Measurements from ENCODE around the gene SCN10A. TPM values are rescaled to one million over a fixed set of nuclear protein-coding genes. Genes with fewer than 3 reads are reported as not detected.

The SCN10A gene
- not detected for total RNA-seq

DNA sequence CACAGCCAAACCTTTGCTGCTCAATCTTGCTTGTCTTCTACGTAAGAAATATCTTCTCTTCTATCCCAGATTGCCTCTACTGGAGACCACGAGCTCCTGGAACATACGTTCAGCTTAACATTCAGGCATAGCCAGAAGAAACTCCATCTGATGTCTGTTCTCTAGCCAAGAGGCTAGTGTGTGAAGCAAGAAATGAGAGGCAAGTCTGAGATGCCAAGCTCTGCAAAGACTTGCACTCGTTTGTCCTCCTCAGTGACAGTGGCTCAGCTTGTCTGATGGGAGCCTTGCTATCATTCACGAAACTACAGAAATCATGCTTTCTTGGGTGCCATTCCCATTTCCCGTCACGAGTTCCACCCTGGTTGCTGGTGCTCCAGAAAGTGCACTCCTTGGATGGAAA is at the start of gene SCN10A:
TSS of gene SCN10A (minus strand) at position 192 of the 400 bp plus-strand sequence. CDS start 22,207 bp downstream, outside the sequence.
- DNase-seq, result no peak

DNA sequence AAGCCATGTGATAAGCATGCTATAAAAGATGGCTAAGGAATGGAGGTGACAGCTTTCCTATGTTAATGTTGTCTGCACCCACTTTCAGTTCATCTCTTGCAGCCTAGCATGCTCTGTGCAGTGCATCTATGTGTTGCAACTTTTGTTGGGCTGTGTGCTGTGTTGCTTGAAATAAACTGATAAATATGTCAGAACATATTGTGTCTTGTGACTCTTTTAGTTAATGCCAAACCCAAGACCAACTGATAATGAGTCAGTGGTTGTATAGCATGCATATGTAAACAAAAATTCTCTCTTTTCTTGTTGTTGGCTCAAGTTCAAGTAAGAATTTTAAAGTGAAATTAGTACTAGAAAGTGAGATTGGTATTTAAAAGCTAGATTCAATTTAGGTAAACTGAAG is 37.0 kb upstream of the SCN10A start:
- DNase-seq, result no peak

DNA sequence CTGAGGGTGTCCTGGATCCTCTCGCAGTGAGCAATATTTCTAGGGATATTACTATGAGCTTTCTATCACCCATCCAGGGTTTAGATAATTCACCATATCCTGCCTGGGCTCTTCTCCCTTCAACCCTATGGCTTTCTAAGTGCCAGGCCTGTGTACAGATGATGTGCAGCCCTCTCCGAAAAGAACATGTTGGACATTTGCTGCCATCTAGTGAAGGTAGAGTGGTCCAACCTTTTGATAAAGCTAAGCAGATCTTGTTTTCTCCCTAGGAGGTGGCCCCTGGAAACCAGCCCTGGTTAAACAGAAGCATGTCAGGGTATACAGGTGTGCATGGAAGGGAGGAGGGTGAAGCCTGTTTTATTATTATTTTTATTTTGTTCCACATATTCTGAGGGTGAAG is 27.9 kb upstream of the SCN10A start:
- DNase-seq, result no peak

DNA sequence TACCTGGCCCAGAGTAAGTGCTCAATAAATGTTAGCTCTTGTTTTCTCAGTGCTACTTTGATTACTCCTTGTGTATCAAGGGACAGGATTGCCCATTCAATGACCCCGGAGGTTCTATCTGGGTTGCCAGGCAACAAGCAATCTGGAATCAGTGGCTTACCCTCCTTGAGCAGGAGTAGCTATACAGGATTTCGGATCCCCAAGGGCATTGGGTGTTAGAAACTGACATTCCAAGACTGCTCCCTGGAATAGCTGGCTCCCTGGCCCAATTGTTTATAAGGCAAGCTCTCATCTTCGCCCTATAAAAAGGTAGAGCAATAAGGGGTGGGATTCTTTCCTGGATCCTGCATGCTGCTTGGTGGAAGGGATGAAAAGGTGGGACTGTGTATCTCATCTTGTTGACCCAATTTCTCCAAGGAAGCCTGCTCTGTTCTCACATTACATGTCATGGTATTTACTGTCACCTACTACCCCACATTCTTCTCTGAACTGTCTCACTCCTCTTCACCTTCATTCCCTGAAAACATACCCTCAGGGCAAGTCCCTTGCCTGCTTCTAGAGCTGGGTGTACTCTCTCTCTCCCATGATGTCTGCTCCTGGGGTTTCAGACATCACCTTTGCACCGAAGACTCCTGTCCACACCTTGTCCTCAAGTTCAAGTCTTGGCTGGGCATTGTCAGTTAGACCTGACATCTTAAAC is 26.4 kb upstream of the SCN10A start:
- no peak for DNase-seq

- no peak for DNase-seq
Measured at GRCh38 chr3:38840987-38841386, 25.0 kb upstream of the SCN10A start.

- no peak for DNase-seq
Measured at GRCh38 chr3:38837358-38837757, 21.3 kb upstream of the SCN10A start.

DNA sequence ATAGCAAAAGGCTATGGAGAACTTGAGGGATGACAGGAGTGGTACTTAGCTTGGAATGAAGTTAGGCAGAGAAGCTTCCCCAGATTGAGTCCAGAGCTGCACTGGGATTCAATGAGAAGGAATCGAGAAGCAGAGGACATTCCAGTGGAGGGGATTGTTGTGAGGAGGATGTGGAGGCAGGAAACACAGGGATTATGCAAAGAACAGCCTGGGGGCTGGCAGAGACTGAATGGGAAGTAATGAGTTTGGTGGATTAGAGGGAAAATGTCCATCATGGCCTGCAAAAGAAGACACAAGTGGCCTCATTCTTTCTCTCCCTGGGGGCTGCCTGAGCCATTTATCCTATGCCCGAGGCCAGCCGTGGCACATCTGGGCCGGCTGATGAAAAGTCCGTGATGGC is 20.5 kb upstream of the SCN10A start:
- no peak for DNase-seq

DNA sequence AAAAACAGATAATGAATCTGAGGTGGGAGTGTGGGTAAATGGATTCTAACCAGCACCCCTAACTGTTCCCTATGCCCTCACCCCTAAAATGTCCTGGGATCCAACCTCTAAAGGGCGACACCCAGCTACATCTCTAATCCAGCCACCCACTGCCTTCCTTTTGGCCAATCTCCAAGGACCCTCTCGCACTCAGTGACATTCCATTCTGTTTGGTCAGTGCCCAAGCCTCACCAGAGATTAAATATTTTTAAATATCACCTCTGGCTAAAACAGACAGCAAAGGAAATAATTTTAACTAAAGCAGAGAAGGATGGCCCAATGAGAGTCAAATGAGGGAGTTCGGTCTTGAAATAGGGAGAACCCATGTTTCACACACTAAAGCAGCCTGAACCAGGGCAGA is 19.9 kb upstream of the SCN10A start:
- DNase-seq, result no peak

DNA sequence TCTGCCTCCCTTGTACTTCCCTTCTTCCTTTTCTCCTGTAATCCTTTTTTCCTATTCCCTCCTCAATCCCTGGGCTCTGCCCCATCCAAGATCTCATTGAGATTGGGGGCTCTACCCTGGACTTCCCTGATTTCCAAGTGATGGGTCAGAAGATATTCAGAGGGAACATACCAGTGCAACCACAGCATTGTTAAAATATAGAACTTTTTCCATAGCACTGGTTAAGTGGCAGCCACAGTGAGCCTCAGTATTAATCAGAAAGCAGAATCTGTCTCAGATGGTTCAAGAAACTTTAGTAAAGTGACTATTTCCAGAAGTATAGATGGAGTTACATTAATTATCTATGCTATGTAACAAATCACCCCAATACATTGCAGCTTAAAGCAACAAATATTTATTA is 18.7 kb upstream of the SCN10A start:
- no peak for DNase-seq

DNA sequence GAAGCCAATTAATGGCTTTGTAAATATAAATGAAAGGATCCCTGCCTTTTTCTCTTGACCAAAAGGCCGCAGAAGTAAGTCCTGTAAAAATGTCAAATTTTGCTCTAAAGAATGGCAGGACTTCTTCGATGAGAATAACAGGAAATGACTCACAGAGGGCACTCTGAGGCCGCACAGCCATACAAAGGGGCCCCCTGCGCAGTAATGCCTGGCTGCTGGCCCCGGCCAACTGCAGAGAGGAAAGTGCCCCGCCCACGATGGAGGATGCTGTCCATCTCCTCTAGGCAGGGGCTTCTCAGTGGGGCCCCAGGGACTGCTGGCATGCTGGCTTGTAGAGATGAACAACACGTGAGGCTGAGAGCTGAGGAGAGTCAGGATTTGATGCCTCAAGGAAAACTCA is 18.1 kb upstream of the SCN10A start:
- no peak for DNase-seq

DNA sequence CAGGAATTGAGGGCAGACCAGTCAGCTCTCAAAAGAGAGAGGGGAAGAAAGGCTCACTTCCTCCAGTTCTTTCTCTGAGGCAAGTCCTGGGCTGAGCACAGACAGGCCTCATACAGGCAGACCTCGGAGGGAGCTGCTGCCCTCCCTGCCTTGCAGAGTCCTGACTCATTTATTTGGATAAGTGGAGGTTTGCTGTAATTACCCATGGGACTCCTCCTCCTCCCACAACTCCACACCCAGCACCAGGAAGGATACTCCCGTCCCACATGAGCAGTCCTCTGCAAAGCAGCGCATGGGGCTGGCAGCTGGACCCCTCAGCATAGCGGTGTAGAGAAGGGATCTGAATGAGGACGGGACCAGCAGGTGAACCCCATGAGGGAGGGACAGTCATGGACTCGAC is 13.4 kb upstream of the SCN10A start:
- no peak for DNase-seq

DNA sequence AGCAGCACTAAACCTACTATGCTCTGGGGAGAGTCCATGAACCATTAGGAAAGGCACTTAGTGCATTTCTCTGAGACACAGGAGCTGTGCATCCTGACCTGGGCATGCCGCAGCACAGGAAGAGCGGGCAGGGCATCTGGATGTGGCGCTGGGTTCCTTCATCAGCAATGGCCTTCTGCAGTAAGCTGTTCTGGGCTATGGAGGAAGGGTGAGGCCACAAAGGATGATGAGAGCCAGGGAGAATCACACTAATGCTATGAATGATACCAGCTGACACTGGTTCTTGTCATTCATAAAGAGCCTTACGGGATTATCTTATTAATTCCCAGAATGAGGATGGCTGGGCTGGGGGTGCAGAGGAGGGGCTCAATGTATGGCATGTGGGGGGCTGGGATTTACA is 12.7 kb upstream of the SCN10A start:
- DNase-seq, result no peak

GRCh38 chr3:38827791-38828190 is 11.8 kb upstream of the SCN10A start:
- DNase-seq, result no peak

DNA sequence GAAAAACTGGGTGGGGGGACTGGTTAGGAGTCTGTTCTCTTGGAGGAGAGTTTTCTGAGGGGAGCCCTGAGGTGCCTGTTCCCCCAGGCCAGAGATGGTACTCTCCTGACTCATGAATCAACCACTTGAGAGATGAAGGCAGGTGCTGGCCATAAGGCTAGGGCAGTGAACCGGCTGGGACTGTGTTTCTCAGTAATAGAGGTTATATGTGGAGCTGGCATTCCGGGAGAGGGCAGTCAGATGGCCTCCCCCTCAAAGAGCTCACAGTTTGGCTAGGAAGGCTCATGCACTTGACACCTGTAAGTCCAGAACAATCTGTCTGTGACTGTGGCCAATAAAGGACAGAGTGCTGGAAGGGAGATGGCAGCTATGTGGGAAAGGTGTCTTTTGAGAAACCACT is 10.0 kb upstream of the SCN10A start:
- DNase-seq, result no peak

GRCh38 chr3:38824349-38824748 is 8.3 kb upstream of the SCN10A start:
- no peak for DNase-seq

DNA sequence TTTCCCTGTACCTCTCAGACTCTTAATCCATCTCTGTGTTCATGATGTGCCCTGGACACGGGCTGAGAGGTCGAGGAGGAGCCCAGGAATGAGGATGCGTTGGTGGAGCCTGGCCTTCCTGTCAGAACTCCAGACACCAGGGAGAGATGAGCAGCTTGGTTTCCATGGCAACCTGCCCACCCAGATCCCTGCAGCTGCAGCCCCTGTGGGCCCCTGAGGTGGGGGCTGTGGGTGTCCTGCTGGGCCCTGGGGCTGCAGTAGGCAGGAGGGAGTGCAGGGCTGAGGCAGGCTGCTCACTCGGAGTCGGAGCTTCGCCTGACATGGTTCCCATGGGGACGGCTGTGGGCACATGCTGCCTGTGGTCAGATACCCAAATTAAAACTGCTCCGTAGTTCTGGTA is 7.7 kb upstream of the SCN10A start:
- no peak for DNase-seq

- no peak for DNase-seq
Measured at GRCh38 chr3:38823186-38823585, 7.2 kb upstream of the SCN10A start.

DNA sequence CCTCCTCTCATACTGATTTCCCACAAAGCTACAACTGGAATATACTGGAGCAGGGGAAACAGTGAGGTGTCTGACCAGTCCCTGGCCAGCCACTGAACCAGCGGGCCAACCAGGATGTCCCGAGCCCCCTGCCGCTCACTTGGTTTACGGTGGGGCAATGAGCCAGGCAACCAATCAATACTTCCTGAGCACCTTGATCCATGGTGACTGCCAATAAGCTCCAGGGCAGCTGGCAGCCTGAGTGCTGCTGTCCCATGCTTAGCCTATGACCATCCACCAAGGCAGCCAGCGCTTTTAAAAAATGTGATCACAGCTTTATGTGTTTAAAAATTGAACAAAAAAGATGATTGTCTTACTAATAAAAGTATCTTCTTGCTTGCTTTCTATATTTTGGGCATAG is 4.2 kb downstream of the SCN10A start:
- no peak for DNase-seq

GRCh38 chr3:38805765-38806386 is 10.1 kb downstream of the SCN10A start:
- peak; percentile 4 for DNase-seq

- DNase-seq, result no peak
Measured at GRCh38 chr3:38805004-38805403, 11.0 kb downstream of the SCN10A start.

- no peak for DNase-seq
Measured at GRCh38 chr3:38800511-38800910, 15.5 kb downstream of the SCN10A start.

- DNase-seq, result no peak
Measured at GRCh38 chr3:38793721-38794120, 22.3 kb downstream of the SCN10A start.

GRCh38 chr3:38792983-38793382 is 23.0 kb downstream of the SCN10A start:
- no peak for DNase-seq

DNA sequence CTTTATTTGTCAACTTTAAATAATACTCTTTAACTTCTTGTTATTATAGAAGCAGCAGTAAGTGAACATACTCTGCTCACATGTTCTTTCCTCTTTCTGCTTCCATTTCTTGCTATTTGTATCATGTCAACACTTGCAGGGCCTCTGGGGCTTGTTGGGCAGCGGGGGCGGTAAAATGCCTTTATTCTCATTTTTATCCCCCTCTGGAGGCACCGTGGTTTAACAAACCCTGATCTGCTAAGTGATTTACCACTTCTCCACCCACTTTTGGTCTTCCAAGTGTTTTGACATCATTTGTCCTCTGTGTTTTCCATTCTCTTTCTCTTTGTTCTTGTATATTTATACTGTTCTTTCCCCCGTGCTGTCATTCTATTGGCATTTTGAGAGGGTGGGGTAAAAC is 33.9 kb downstream of the SCN10A start:
- DNase-seq, result no peak
